Ishikawa (cell line): Measurements from ENCODE around the gene C14orf119.

Experiments
- CEBPB ChIP-seq: IDR thresholded peaks from 2 replicates; pipeline ENCODE4 v1.6.1; 2012
- CREB1 ChIP-seq: IDR thresholded peaks from 2 replicates; pipeline ENCODE4 v1.6.1; 2012; ENCODE audit warnings: low read depth
- EGR1 ChIP-seq: IDR thresholded peaks from 2 replicates; pipeline ENCODE4 v1.6.1; 2012
- EP300 ChIP-seq: IDR thresholded peaks from 2 replicates; pipeline ENCODE4 v1.6.1; 2012; ENCODE audit warnings: borderline replicate concordance
- NFIC ChIP-seq: IDR thresholded peaks from 2 replicates; pipeline ENCODE4 v1.6.1; 2012
- RAD21 ChIP-seq: IDR thresholded peaks from 2 replicates; pipeline ENCODE4 v1.6.1; 2012; ENCODE audit warnings: low read depth
- TAF1 ChIP-seq: IDR thresholded peaks from 2 replicates; pipeline ENCODE4 v1.6.1; 2012; ENCODE audit warnings: low read depth, mild to moderate bottlenecking
- TCF12 ChIP-seq: IDR thresholded peaks from 2 replicates; pipeline ENCODE4 v1.6.1; 2012; ENCODE audit warnings: low read depth
- TEAD4 ChIP-seq: IDR thresholded peaks from 2 replicates; pipeline ENCODE4 v1.6.1; 2012
- YY1 ChIP-seq: IDR thresholded peaks from 2 replicates; pipeline ENCODE4 v1.6.1; 2012; ENCODE audit warnings: low read depth
- ZBTB7A ChIP-seq: IDR thresholded peaks from 2 replicates; pipeline ENCODE4 v1.6.1; 2012; ENCODE audit warnings: low read depth
- TF ChIP-seq, protein P1 (sequence below): IDR thresholded peaks from 2 replicates; pipeline ENCODE4 v1.6.1; 2012
- TF ChIP-seq, protein P2 (sequence below): IDR thresholded peaks from 2 replicates; pipeline ENCODE4 v1.6.1; 2012
- TF ChIP-seq, protein P3 (sequence below): IDR thresholded peaks from 2 replicates; pipeline ENCODE4 v1.6.1; 2012; ENCODE audit warnings: low read depth, mild to moderate bottlenecking

- TF ChIP-seq YY1 (no peak), TAF1 (no peak), EGR1 (no peak), CEBPB (no peak), RAD21 (no peak), EP300 (no peak), TCF12 (no peak), NFIC (no peak), TEAD4 (no peak), CREB1 (no peak), ZBTB7A (no peak)
- TF ChIP-seq, protein P1, sequence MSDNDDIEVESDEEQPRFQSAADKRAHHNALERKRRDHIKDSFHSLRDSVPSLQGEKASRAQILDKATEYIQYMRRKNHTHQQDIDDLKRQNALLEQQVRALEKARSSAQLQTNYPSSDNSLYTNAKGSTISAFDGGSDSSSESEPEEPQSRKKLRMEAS = no peak
- TF ChIP-seq, protein P2, sequence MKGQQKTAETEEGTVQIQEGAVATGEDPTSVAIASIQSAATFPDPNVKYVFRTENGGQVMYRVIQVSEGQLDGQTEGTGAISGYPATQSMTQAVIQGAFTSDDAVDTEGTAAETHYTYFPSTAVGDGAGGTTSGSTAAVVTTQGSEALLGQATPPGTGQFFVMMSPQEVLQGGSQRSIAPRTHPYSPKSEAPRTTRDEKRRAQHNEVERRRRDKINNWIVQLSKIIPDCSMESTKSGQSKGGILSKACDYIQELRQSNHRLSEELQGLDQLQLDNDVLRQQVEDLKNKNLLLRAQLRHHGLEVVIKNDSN = no peak
- TF ChIP-seq, protein P3, sequence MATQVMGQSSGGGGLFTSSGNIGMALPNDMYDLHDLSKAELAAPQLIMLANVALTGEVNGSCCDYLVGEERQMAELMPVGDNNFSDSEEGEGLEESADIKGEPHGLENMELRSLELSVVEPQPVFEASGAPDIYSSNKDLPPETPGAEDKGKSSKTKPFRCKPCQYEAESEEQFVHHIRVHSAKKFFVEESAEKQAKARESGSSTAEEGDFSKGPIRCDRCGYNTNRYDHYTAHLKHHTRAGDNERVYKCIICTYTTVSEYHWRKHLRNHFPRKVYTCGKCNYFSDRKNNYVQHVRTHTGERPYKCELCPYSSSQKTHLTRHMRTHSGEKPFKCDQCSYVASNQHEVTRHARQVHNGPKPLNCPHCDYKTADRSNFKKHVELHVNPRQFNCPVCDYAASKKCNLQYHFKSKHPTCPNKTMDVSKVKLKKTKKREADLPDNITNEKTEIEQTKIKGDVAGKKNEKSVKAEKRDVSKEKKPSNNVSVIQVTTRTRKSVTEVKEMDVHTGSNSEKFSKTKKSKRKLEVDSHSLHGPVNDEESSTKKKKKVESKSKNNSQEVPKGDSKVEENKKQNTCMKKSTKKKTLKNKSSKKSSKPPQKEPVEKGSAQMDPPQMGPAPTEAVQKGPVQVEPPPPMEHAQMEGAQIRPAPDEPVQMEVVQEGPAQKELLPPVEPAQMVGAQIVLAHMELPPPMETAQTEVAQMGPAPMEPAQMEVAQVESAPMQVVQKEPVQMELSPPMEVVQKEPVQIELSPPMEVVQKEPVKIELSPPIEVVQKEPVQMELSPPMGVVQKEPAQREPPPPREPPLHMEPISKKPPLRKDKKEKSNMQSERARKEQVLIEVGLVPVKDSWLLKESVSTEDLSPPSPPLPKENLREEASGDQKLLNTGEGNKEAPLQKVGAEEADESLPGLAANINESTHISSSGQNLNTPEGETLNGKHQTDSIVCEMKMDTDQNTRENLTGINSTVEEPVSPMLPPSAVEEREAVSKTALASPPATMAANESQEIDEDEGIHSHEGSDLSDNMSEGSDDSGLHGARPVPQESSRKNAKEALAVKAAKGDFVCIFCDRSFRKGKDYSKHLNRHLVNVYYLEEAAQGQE = no peak
Measured at GRCh38 chr14:23069413-23069806, 25.9 kb upstream of the C14orf119 start.
